ENCODE measurements around the gene MYOG.

- TF ChIP-seq CTCF (conservative IDR thresholded peaks at IDR 0.05; ENCODE audit: low read length) (no peak), EZH2phosphoT487 (IDR thresholded peaks at IDR 0.05; ENCODE audit: borderline replicate concordance) (no peak)
These were observed 12.3 kb downstream of the MYOG start for GRCh38 chr1:203073469-203073868.
